Hepatocyte (in vitro differentiated cells): ENCODE results near the gene NXPH4. TPM values are rescaled to one million over a fixed set of nuclear protein-coding genes. Genes with fewer than 3 reads are reported as not detected.

ENCODE experiments used
- DNase-seq: peaks from one replicate; pipeline ENCODE4 v3.0.0-alpha.2; 2016; ENCODE audit warnings: low spot score
- H2AFZ ChIP-seq: fragments of 200-600 bp; sonication (generic); 2 replicates; pipeline ENCODE4 v1.6.0; 2016; ENCODE audit warnings: antibody characterized with exemption, mild to moderate bottlenecking
- H3K27ac ChIP-seq: fragments of 200-600 bp; sonication (generic); 2 replicates; pipeline ENCODE4 v1.5.1; 2016; ENCODE audit warnings: mild to moderate bottlenecking
- H3K27me3 ChIP-seq: fragments of 200-600 bp; sonication (generic); 2 replicates; pipeline ENCODE4 v1.6.1; 2016
- H3K36me3 ChIP-seq: fragments of 200-600 bp; sonication (generic); replicated peaks from 2 replicates; pipeline ENCODE4 v1.5.1; 2016; ENCODE audit warnings: low read depth; ENCODE audit not compliant: insufficient read depth
- H3K4me1 ChIP-seq: fragments of 200-600 bp; sonication (generic); 2 replicates; pipeline ENCODE4 v1.5.1; 2016; ENCODE audit warnings: mild to moderate bottlenecking, moderate library complexity; ENCODE audit not compliant: insufficient read depth
- H3K4me2 ChIP-seq: fragments of 200-600 bp; sonication (generic); 2 replicates; pipeline ENCODE4 v1.6.0; 2016
- H3K4me3 ChIP-seq: fragments of 200-600 bp; sonication (generic); 2 replicates; pipeline ENCODE4 v1.5.1; 2016; ENCODE audit warnings: mild to moderate bottlenecking
- H3K79me2 ChIP-seq: fragments of 200-600 bp; sonication (generic); 2 replicates; pipeline ENCODE4 v1.6.0; 2017; ENCODE audit warnings: mild to moderate bottlenecking
- H3K9me2 ChIP-seq: fragments of 200-600 bp; sonication (generic); replicated peaks from 2 replicates; pipeline ENCODE4 v1.6.0; 2017; ENCODE audit warnings: mild to moderate bottlenecking; ENCODE audit not compliant: insufficient read depth
- H3K9me3 ChIP-seq: fragments of 200-600 bp; sonication (generic); 2 replicates; pipeline ENCODE4 v1.5.1; 2016; ENCODE audit warnings: low read depth, mild to moderate bottlenecking
- H4K20me1 ChIP-seq: fragments of 200-600 bp; sonication (generic); 2 replicates; pipeline ENCODE4 v1.6.0; 2016; ENCODE audit warnings: mild to moderate bottlenecking; ENCODE audit not compliant: insufficient read depth, poor library complexity, severe bottlenecking
- EZH2 ChIP-seq: fragments of 200-600 bp; sonication (generic); IDR thresholded peaks from 2 replicates; pipeline ENCODE4 v1.6.1; 2016; ENCODE audit warnings: antibody characterized with exemption, mild to moderate bottlenecking, borderline replicate concordance
- EZH2phosphoT487 ChIP-seq: fragments of 200-600 bp; sonication (generic); IDR thresholded peaks from one replicate; pipeline ENCODE4 v1.6.1; 2018; ENCODE audit warnings: antibody characterized with exemption, mild to moderate bottlenecking, low read depth, moderate library complexity; ENCODE audit not compliant: unreplicated experiment, severe bottlenecking
- WGBS: methylation state at CpG from one replicate; pipeline ENCODE4 v1.1.6; 2016; ENCODE audit warnings: low lambda C conversion rate; ENCODE audit errors: missing lambda C conversion rate; 5-methylcytosine and 5-hydroxymethylcytosine counted together
- polyA plus RNA-seq: library from polyadenylated mRNA; unstranded; fragments of >200 nt; fragmentation: Nextera tagmentation; extraction: Ambion mirVana; gene quantifications from 2 replicates; pipeline ENCODE4 v1.2.1, GENCODE V29; 2016
- total RNA-seq: library from RNA; depleted of rRNA; stranded (reverse); fragments of >200 nt; gene quantifications from 2 replicates; pipeline ENCODE4 v1.2.3, GENCODE V29; 2014
- TF ChIP-seq, protein P1 (sequence below): fragments of 200-600 bp; sonication (generic); IDR thresholded peaks from 2 replicates; pipeline ENCODE4 v1.5.1; 2016; ENCODE audit warnings: antibody characterized with exemption, mild to moderate bottlenecking; ENCODE audit not compliant: poor library complexity

Gene NXPH4
- total and polyA plus RNA-seq, 2 experiments from 2014 or later, result 1.1 to 3.3 TPM

GRCh38 chr12:57216921-57217879, 606 bp downstream of the NXPH4 start:
- 4% methylated on average over 57 of the region's 63 CpGs for WGBS
- Histone ChIP-seq H3K27me3 (peaks cover 74% of the 10 kb centered on the region), H3K79me2 (no peaks in the 10 kb centered on the region), H3K4me2 (peak overlapping the region; percentile 99), H3K9me3 (no peaks in the 10 kb centered on the region), H4K20me1 (no peaks in the 10 kb centered on the region), H3K36me3 (no peaks in the 10 kb centered on the region), H2AFZ (no peak overlapping the region), H3K9me2 (no peaks in the 10 kb centered on the region), H3K4me3 (peak overlapping the region; percentile 27), H3K27ac (no peak overlapping the region), H3K4me1 (peaks cover 41% of the 10 kb centered on the region)
- DNase-seq, result no peak
- TF ChIP-seq EZH2 (peak; percentile 83), EZH2phosphoT487 (no peak)

GRCh38 chr12:57218030-57218853, 1.6 kb downstream of the NXPH4 start:
- Histone ChIP-seq H3K79me2 (no peaks in the 10 kb centered on the region), H3K27me3 (peaks cover 84% of the 10 kb centered on the region), H4K20me1 (no peaks in the 10 kb centered on the region), H3K9me3 (no peaks in the 10 kb centered on the region), H3K4me3 (no peak overlapping the region), H3K4me1 (peaks cover 41% of the 10 kb centered on the region), H3K27ac (no peak overlapping the region), H2AFZ (no peak overlapping the region), H3K36me3 (no peaks in the 10 kb centered on the region), H3K4me2 (peak overlapping the region; percentile 99), H3K9me2 (no peaks in the 10 kb centered on the region)
- TF ChIP-seq, protein P1, sequence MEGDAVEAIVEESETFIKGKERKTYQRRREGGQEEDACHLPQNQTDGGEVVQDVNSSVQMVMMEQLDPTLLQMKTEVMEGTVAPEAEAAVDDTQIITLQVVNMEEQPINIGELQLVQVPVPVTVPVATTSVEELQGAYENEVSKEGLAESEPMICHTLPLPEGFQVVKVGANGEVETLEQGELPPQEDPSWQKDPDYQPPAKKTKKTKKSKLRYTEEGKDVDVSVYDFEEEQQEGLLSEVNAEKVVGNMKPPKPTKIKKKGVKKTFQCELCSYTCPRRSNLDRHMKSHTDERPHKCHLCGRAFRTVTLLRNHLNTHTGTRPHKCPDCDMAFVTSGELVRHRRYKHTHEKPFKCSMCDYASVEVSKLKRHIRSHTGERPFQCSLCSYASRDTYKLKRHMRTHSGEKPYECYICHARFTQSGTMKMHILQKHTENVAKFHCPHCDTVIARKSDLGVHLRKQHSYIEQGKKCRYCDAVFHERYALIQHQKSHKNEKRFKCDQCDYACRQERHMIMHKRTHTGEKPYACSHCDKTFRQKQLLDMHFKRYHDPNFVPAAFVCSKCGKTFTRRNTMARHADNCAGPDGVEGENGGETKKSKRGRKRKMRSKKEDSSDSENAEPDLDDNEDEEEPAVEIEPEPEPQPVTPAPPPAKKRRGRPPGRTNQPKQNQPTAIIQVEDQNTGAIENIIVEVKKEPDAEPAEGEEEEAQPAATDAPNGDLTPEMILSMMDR, result no peak
- TF ChIP-seq EZH2 (no peak), EZH2phosphoT487 (no peak)
- WGBS, result 56% methylated on average over 5 of the region's 5 CpGs
- DNase-seq, result no peak

GRCh38 chr12:57219205-57219992, 2.8 kb downstream of the NXPH4 start:
- Histone ChIP-seq H3K36me3 (no peaks in the 10 kb centered on the region), H3K79me2 (no peaks in the 10 kb centered on the region), H3K4me2 (peak overlapping the region; percentile 72), H3K4me1 (peaks cover 37% of the 10 kb centered on the region), H3K27ac (no peak overlapping the region), H4K20me1 (no peaks in the 10 kb centered on the region), H3K4me3 (no peak overlapping the region), H2AFZ (no peak overlapping the region), H3K27me3 (peaks cover 96% of the 10 kb centered on the region), H3K9me3 (no peaks in the 10 kb centered on the region), H3K9me2 (no peaks in the 10 kb centered on the region)
- WGBS, result 31% methylated on average over 14 of the region's 14 CpGs
- DNase-seq, result no peak
- TF ChIP-seq EZH2, result peak; percentile 73
- TF ChIP-seq, protein P1, result no peak
